ENCODE results near the gene PLXNA4. TPM values are rescaled to one million over a fixed set of nuclear protein-coding genes. Genes with fewer than 3 reads are reported as not detected.

Gene PLXNA4
- polyA plus RNA-seq, 3 donors = 12.1 to 14.9 (median 14.6) TPM

DNA sequence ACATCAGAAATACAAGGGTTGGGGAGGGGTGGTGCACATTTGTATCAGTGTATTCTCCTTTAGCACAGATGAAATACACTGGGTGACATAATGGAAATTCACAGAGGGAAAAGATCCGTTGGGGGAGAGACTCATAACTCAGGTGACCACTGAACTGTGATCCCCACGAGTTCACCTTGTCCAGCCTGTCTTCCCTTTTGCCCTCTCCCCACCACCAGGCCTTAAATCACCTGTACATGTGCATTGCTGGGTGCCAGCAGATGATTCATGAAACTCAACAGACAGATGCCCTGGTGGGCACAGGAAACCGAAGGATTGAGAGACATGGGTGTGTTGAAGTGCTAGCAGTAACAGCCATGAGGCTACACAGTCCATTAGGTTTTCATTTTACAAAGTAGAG, 253.3 kb downstream of the PLXNA4 start:
- peak in 1 of 11 donors; percentile 20 for DNase-seq (ENCODE audit: extremely low read depth in 1 of 11, low read depth in 9 of 11, low spot score in 4 of 11)

DNA sequence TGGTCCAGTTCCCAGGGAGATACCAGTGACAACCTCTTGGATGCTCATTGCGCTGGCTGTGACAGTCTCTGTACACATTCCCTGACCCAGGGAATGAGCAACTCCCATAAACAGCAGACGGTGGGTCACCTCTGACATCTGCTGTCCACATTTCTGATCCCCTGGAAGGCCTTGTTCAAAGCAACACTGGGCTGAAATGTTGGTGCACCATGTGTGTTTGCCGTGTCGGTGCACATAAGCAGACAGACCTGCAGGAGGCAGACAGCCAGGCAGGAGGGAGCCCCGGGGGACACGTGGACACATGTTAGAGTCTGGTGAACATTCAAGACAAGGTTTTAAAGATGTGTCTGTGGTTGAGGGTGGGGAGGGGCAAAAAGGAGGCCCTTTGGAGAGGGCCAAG, 254.9 kb downstream of the PLXNA4 start:
- no peak for DNase-seq (ENCODE audit: extremely low read depth in 1 of 11, low read depth in 9 of 11, low spot score in 4 of 11)

DNA sequence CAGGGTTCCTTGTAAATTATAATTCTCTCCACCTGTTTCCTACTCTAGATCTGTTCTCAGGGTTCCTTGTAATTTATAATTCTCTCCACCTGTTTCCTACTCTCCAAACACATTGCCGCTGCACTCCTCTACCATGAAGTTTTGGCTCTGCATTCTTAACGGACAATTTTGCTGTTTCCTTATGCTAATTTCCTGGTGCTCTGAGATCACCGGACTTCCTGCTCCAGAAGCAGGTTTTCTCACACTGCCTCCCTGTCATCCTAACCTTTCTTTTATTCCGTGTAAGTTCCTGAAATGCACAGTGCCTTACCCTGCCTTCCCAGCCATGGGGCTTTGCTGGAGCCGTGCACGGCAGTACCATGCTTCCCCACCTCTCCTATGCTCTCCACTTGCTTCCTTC, 256.8 kb downstream of the PLXNA4 start:
- no peak for DNase-seq (ENCODE audit: extremely low read depth in 1 of 11, low read depth in 9 of 11, low spot score in 4 of 11)

DNA sequence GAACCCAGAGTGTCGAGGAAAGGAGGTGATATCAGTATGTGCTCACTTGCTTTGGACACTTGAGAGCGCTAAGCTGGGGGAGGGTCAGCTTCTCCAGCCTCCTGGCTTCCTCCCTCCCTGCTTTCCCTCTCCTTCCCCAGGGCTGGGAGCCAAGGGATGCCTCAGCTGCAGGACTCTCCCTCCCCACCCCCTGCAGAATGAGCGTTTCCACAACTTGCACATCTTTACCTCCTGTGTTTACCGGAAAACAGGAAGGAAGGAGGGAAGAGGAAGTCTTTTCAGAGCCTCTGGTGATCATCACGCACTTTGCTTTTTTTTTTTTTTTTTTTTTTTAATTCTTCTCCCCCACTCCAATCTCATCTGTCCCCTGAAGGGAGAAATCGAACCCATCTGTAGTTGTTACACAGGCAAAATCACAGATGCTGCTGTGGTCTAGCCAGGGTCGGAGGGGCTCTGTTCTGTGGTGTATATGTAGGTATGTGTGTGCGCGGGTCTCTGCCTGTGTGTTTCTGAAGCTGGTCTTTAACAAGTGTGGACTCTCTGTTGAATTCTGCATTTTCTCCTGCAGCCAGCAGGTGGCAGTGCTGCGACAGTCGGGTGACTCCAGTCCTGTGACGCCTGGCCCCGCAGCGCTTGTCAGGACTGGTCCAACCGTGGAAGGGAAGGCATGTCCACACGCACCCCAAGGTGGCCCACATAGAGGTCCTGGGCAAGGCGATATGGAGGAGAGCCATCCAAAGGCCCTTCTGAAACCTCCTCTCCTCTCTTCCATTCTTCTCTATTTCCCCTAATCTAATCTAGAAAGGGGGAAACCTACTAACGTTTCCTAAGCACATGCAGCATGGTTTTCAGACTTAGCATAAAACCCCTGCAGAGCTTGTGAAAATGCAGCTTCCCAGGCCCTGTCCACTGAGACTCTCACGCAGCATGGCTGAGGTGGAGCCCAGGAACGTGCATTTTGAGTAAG, 257.6 kb downstream of the PLXNA4 start:
- DNase-seq (ENCODE audit: extremely low read depth in 1 of 11, low read depth in 9 of 11, low spot score in 4 of 11) = peak; percentile 68 to 93 (median 84)

DNA sequence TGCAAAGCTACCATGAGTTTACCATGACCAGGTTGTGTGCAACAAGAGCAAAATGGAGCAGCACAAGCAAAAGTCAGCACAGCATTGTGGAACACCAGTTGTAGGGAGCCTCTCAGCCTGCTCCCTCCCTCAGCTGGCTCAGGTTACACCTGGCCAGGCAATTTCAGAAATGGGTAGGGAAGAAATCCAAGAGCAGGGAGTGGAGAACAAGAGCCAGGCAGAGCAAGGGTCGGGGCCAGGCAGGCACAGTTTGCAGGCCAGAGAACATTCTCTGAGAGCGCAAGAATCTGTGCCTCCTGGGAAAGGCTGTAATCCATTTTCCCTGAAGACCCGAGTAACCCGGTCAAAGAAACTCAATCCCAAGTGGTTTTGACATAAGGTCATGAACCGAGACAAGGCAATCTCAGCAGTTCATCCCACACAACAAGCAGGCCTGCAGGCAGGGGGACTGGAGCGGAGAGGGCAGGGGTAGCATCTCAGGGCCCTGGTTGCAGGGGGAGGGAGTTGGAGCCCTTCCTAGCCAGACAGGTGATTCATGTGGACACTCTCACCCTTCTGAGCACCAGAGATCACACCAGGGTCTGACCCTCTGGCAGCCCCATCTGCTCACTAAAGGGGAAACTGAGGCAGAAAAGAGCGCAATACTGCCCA, 258.4 kb downstream of the PLXNA4 start:
- DNase-seq (ENCODE audit: extremely low read depth in 1 of 11, low read depth in 9 of 11, low spot score in 4 of 11) = peak in 2 of 11 donors; percentile 9 to 20

DNA sequence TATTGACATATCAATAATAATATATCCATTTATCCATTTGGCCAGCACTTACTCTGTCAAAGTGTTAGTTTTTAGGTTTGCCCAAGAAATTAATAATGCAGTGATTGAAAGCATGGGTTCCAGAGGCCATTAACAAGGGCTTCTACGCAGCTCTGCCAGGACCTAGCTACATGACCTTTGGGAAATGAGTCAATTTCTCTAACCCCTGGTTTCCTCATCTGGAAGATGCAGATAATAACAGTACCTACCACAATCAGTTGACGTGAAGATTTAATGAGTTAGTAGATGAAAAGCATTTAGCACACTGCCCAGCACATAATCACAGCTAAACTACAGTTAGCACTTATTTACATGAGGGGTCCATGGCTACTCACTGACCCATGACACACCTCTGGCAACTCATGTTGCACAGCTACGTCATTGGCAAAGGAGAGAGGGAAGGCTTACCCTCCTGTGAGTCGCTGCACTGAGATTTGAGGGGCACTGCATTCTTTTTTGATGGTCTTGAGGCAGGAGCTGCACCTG, 263.7 kb downstream of the PLXNA4 start:
- DNase-seq (ENCODE audit: extremely low read depth in 1 of 11, low read depth in 9 of 11, low spot score in 4 of 11) = no peak

DNA sequence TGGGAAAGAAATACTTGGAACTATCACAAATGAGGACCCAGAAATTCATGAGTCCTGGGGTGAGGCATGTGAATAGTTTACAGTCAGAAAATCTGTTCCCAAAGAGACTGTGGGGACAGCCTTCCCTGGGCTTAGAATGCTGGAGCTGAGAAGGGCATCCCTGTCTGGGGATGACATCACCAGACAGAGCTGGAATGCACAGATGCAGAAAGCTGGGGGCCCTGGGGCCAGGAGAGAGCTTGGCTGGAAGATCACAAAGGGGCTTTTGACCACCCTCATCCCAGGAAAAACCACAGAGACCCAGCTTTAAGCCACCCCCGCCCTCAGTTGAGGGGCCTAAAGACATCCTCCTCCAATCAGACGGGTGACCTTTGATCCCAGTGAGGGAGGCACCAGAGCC, 264.5 kb downstream of the PLXNA4 start:
- no peak for DNase-seq (ENCODE audit: extremely low read depth in 1 of 11, low read depth in 9 of 11, low spot score in 4 of 11)

DNA sequence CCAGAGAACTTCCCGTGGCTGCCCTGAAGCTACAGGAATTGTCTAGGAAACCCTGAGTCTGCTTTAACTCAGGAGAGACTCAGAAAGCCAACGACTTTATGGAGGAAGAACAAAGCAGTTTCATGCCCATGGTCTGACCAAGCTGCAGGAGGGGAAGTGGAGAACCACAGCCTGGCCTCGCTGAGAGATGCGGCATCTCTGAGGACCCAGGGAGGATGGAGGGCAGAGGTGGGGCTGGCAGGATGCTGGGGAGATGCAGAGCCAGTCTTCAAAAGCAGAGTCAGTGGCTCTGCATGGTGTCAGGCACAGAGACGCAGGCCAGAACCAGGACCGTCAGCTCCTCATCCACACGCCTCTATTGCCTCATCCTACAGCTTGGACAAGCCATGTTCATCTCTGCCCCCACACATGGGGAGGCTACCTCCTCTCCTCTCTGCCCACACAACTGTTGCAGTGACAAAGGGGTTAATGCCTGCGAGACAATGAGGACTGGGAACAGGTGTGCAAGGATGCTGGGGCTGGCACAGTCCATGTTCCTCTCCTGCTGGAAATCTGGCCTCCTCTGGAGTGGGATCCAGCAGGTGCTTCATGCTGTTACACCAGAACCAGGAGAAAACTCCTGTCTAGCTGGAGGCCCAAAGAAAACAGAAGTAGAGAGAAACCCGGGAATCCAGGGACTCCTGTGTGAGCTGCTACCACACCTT, 267.0 kb downstream of the PLXNA4 start:
- DNase-seq (ENCODE audit: extremely low read depth in 1 of 11, low read depth in 9 of 11, low spot score in 4 of 11) = no peak

DNA sequence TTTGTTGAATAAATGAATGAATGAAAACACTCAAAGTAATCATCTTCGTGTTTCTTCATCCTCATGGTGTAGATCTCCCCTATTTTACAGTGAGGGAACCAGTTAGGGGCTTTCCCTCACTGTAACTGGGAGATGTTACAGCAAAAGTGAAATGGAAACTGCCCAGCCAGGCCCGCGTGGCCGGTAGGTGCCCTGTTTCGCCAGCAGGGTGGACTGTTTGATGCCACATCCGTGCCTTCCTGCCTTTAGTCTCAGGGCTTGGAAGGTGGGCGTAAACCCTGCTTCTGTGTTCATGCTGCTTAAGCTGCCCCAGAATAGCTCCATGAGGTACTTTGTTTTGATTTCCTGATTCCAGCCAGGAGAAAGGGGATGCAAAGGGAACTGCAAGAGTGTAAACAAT, 268.8 kb downstream of the PLXNA4 start:
- DNase-seq (ENCODE audit: extremely low read depth in 1 of 11, low read depth in 9 of 11, low spot score in 4 of 11) = no peak

DNA sequence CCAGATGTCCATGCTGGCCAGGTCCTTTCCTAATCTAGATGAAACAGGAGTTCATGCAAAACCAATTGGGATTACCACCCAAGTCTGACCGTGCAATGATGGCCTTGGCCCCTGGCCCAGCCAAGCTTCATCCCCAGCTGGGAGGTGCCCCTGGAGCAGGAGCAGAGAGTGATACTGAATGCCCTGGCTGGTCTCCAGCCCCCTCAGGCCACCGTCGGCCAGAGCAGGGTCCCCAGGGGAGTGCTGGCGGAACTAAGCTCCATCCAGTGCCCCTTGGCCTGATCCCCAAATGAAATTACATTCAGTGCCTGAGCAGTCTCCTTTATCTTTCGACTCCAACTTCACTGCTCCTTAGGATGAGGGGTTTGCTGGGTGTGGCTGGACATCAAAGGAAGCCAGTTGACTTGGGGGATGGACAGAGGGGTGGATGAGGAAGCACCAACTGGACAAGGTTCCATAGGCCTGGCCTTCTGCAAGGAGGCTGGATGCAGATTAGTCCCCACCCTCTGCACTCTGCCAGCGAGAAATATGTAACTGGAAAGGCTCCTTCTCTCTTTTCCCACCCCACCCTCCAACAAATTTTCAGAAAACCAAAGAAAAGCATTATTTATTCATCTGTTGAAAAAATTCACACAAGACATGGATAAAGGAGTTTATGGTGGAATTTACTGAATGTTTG, 275.5 kb downstream of the PLXNA4 start:
- no peak for DNase-seq (ENCODE audit: extremely low read depth in 1 of 11, low read depth in 9 of 11, low spot score in 4 of 11)

DNA sequence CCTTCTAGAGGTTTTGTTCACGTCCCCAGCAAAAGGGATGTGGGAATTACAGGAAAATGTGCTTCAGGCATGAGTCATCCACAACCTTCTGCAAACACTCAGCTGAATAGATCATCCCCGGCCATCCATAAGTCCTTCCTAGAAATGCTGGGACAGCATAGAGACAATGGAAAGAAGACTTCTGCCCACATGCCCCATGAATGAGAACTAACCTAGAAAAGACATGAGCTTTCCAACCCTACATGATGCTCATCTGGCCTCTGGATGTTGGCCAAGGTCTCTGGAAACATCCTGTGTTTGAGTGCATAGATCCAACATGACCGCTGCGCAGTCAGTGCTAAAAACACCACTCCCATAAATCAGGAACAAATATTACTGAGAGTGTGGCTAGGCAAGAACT, 277.5 kb downstream of the PLXNA4 start:
- no peak for DNase-seq (ENCODE audit: extremely low read depth in 1 of 11, low read depth in 9 of 11, low spot score in 4 of 11)

DNA sequence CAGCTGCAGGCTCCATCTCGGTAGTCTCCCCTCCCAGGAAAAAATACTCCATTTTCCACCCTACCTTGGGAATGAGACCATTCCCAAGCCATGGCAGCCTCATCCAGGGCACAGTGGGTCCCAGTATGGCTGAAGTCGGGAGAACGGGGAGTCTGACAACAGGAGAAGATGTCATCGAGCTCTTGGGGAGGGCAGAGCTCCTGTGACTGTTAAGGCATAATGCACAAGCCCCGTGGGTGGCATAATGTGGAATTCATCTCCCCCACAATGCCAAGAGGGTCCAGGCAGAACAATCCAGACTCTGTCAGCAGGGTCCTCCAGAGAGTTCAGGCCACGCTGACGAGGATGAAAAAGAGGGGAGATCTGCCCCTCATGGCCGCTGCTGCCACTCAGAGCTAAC, 279.4 kb downstream of the PLXNA4 start:
- DNase-seq (ENCODE audit: extremely low read depth in 1 of 11, low read depth in 9 of 11, low spot score in 4 of 11) = no peak

DNA sequence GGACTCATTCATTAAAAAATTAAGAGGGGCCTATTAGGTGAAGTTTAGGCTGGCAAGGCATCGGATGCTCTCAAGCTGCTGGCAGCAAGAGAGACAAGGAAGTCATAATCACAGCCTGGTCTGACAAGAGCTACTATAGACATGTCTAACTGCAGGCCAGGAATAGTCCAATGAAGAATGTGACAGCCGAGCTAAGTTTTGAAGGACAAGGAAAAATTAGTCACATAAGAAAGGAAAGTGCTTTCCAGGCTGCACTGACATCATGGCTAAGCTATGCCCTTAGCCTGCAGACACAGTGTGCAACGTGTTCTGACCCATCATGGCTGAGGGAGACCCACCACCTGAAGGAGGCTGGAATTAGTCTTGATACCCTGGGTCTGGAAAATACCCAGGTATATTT, 281.1 kb downstream of the PLXNA4 start:
- DNase-seq (ENCODE audit: extremely low read depth in 1 of 11, low read depth in 9 of 11, low spot score in 4 of 11) = no peak

DNA sequence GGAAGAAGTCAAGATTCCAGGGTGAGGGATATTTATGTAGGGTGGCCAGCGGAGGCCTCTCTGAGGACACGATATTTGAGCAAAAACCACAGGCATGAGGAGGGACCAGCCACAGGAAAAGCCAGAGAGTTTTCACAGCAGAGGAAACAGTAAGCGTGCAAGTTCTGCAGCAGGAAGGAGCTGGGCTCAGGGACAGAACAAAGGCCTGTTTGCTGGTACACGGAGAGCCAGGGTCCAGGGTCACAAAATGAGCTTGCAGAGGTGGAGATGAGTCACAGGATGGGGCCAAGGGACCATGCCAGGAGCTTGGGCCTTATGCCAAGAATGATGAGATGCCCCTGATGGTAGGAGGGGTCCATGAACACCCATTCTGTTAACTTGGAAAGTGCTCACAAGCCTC, 283.5 kb downstream of the PLXNA4 start:
- no peak for DNase-seq (ENCODE audit: extremely low read depth in 1 of 11, low read depth in 9 of 11, low spot score in 4 of 11)

DNA sequence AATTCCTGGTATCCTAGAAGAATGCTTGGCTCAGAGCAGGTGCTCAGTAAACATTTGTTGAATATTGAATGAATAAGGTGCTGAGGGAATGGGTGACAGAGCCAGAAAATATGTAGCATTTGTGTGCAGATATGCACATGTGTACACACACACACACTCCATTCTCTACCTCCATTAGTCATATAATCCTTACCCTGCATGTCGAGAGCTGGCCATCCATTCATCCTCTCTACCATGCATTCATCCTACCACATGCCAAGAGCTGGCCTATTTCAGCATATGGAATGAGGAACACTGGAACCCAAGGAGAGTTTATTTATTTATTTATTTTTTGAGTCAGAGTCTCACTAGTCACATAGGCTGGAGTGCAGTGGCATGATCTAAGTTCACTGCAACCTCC, 284.8 kb downstream of the PLXNA4 start:
- no peak for DNase-seq (ENCODE audit: extremely low read depth in 1 of 11, low read depth in 9 of 11, low spot score in 4 of 11)

DNA sequence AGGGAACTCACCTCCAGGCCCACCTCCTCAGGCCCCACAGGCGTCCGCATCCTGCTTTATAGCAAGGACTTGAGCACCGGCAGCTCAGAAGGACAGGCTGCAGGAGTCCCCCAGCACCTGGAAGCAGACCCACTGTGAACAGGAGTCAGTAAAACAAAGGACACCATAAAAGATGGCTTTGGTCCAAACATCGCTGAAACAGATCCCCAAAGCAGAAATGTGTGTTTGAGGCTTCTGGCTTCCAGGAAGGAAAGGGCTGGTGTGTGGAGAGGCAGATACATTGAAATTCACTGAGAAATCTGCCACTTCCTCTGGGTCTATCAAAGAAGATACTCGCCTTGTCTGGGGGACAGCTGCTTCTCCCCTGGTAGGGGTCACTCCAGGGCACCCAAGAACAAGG, 286.2 kb downstream of the PLXNA4 start:
- DNase-seq (ENCODE audit: extremely low read depth in 1 of 11, low read depth in 9 of 11, low spot score in 4 of 11) = no peak

DNA sequence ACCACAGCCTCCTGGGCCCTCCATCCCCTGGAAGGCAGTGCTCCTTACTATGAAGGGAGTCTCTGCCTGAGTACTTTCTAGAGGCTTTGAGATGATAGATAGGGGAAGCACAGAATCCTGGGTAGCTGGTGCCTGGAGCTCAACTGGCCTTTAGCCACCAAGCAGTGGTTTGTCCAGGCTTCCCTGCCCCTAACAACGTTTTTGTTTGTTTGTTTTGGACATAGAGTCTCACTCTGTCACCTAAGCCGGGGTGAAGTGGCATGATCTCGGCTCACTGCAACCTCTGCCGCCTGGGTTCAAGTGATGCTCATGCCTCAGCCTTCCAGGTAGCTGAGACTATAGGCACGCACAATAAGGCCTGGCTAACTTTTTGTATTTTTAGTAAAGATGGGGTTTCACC, 289.4 kb downstream of the PLXNA4 start:
- DNase-seq (ENCODE audit: extremely low read depth in 1 of 11, low read depth in 9 of 11, low spot score in 4 of 11) = no peak

DNA sequence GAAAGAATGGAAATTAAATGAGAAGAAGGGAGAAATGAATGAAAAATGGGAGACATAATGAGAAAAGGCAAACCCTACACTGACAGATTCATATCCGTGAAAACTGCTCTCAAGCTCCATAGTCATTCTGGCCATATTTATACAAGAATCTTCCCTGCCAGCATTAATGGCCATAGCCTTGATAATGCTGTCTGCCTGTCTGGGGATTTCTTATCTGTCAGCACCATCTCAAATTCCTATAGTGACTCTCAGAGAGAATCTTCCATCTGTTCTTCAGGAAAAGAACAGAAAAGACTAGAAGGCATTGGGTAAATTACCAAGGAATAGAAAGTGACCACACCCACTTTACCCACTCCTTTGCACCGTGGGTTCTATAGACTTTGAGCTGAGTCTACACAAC, 295.9 kb downstream of the PLXNA4 start:
- no peak for DNase-seq (ENCODE audit: extremely low read depth in 1 of 11, low read depth in 9 of 11, low spot score in 4 of 11)

DNA sequence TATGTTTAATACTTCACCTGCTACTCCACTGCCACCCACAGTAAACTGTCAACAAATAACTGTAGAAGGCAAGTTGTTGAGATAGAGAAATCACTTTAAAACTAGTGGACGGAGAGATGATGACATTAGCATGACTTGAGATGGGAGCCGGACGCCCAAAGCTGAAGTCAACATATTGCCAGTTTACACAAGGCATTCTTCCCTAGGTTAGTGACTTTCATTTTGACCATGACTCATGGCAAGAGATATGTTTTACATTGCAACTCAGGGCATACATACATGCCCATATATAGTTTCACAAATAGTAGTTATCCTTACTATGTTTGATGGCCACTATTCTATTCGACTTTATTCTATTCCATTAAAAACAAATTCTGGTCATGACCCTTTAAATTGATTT, 296.6 kb downstream of the PLXNA4 start:
- no peak for DNase-seq (ENCODE audit: extremely low read depth in 1 of 11, low read depth in 9 of 11, low spot score in 4 of 11)

All from renal cortex interstitium (tissue), 11 donors.